Measurements from ENCODE around the gene TNFAIP3.

TNFAIP3 gene

DNA sequence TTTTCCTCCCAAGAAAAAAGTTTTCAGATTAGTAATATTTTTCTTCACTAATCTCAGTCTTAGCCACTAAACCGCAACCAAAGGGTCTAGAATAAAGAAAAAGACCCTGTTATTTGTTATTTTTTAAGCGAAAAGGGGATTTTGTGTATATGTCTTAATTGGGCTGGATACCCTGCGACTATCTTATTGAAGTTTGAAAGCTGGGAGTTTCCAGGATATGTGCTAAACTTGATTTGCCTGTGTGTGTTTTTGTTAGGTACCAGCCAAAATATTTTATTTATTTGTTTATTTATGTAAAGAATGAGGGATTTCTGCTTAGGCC is 52.4 kb downstream of the TNFAIP3 start:
- no peaks in the 10 kb centered on the region for H3K9me3 ChIP-seq (ENCODE audit: control insufficient read depth, low read length)
- H3K4me1 ChIP-seq (ENCODE audit: control insufficient read depth, insufficient read depth, low read length) = peaks cover 17% of the 10 kb centered on the region
- no peaks in the 10 kb centered on the region for H3K27me3 ChIP-seq (replicated peaks; ENCODE audit: control insufficient read depth, insufficient read depth, low read length)
- no peak overlapping the region for H3K9ac ChIP-seq (ENCODE audit: low read length)
- DNase-seq (ENCODE audit: low read depth) = peak; percentile 12
- no peak overlapping the region for H3K4me3 ChIP-seq (ENCODE audit: low read length)
- H3K36me3 ChIP-seq (ENCODE audit: control insufficient read depth, insufficient read depth, low read length, severe bottlenecking) = no peaks in the 10 kb centered on the region

DNA sequence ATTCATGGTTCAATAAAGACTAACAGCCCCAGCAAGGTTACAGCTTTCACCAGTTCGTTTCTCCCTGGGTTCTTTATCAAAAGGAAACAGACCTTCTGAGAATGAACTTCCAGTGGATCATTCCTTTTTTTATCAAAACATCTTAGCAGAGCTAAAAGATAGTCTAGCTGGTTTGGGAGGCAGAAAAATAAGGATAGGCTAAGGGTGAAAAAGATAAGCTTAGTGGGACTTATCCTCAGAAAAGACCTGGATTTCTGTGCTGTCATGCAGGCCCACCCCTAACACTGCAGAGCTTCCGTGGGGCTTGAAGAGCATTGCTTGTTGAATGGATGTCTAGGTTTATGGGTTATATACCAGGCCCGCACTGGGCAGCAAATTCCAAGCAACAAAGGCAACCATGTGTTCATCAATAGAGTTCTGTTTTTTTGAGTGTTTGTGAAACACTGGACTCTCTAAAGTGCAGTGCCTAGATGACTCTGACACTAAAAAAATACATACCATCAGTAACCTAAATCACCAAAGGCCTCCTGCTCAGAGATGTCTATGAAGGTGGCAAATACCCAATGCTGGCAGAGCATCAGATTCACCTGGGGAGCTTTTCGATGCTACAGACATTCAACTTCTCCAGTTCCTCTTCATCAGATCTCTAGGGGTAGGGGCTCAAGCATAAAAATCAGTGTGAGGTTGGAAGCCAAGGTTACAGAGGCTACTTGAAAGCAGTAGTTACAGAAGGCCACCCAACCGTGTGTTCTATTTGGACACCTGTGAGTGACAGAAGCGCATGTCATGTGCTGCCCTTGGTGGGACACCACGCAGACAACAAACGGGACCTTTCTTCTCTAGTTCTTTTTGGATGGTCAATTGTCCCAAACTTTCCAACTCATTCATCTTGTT is 53.0 kb downstream of the TNFAIP3 start:
- Histone ChIP-seq H3K9me3 (ENCODE audit: control insufficient read depth, low read length) (no peaks in the 10 kb centered on the region), H3K4me3 (ENCODE audit: low read length) (no peak overlapping the region), H3K4me1 (ENCODE audit: control insufficient read depth, insufficient read depth, low read length) (peaks cover 23% of the 10 kb centered on the region), H3K9ac (ENCODE audit: low read length) (no peak overlapping the region), H3K36me3 (ENCODE audit: control insufficient read depth, insufficient read depth, low read length, severe bottlenecking) (no peaks in the 10 kb centered on the region), H3K27me3 (replicated peaks; ENCODE audit: control insufficient read depth, insufficient read depth, low read length) (no peaks in the 10 kb centered on the region)
- DNase-seq (ENCODE audit: low read depth) = peak; percentile 17

DNA sequence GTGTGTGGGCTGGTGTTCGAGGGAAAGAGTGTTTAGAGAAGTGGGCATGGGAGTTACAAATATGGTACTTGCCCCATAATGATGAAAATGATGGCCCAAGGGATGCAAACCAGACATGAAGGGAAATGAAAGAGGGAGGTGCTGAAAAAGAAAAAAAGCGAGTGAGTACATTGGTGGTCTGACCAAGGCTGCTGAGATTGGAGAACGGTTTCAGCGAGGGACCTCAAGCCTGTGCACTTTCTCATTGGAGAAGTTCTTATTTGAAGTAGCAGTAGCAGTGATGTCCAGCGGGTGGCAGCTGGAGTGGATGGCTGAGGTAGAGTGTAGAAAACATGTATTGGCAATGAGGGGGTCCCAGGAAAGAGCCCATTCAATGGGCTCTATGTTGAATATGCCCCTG is 54.8 kb downstream of the TNFAIP3 start:
- Histone ChIP-seq H3K27me3 (replicated peaks; ENCODE audit: control insufficient read depth, insufficient read depth, low read length) (no peaks in the 10 kb centered on the region), H3K9me3 (ENCODE audit: control insufficient read depth, low read length) (no peaks in the 10 kb centered on the region), H3K9ac (ENCODE audit: low read length) (no peak overlapping the region), H3K4me3 (ENCODE audit: low read length) (no peak overlapping the region), H3K4me1 (ENCODE audit: control insufficient read depth, insufficient read depth, low read length) (peaks cover 40% of the 10 kb centered on the region), H3K36me3 (ENCODE audit: control insufficient read depth, insufficient read depth, low read length, severe bottlenecking) (no peaks in the 10 kb centered on the region)
- no peak for DNase-seq (ENCODE audit: low read depth)

DNA sequence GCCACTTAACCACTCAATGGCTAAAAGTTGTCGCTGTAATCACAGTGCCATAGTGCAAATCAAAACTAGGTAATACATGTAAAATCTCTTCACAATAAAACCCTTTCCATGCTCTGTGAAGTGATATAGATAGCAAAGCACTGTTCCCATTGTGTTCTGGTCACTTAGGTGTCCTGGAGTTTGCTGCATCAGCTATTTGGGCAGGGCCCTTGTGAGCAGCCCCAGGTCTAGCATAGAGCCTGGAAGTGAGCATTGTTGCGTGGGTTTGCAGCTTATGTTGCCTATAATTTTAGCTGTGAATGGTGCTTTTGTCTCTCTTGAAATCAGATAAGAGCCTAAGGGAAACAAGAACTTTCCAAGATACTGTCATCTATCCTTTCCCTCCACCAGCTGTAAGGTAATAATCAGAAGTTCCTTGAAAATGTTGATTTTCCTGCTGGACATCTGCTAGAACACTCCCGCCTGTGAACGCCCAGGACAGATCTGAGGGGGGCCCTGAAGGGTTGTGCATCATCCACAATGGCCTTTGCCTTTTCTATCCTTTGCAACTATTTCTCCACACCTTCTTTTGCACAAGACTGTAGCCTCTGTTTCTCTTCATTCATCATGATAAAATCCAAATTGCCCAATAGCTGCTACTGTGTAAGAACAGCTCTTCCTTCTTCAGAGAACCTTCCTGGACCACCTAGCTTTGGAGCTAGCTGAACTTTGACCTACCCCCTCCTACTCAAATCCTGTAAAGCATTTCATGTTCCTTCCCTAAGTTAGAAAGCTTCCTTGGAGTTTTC is 57.0 kb downstream of the TNFAIP3 start:
- Histone ChIP-seq H3K9ac (ENCODE audit: low read length) (no peak overlapping the region), H3K4me3 (ENCODE audit: low read length) (no peak overlapping the region), H3K27me3 (replicated peaks; ENCODE audit: control insufficient read depth, insufficient read depth, low read length) (no peaks in the 10 kb centered on the region), H3K36me3 (ENCODE audit: control insufficient read depth, insufficient read depth, low read length, severe bottlenecking) (no peaks in the 10 kb centered on the region), H3K4me1 (ENCODE audit: control insufficient read depth, insufficient read depth, low read length) (peaks cover 57% of the 10 kb centered on the region), H3K9me3 (ENCODE audit: control insufficient read depth, low read length) (no peaks in the 10 kb centered on the region)
- peak; percentile 32 for DNase-seq (ENCODE audit: low read depth)

DNA sequence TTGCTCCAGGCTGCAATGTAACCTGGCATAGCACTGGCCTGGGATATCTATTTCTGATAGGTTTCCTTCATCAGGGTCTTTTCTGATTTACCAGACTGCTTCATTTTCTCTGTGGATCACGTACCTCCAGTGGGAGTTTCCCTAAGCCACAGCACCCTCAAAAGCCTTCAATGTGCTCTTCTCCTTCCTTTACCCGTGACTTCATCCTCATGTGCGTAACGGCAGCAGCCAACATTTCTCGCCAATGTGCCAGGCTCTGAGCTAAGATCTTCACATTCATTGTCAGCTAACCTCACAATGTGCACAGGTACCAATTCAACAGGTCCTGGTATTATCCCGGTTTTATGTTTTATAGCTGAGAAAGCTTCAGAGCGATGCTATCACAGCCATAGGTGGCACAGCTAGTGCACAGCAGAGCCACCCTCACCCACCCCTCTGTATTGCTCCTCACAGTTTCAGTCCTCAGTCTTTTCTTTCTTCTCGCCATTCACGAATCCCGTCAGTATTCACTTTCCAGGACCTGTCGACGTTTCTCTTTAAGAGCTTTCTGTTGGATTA is 58.2 kb downstream of the TNFAIP3 start:
- Histone ChIP-seq H3K4me1 (ENCODE audit: control insufficient read depth, insufficient read depth, low read length) (peaks cover 53% of the 10 kb centered on the region), H3K9me3 (ENCODE audit: control insufficient read depth, low read length) (no peaks in the 10 kb centered on the region), H3K27me3 (replicated peaks; ENCODE audit: control insufficient read depth, insufficient read depth, low read length) (no peaks in the 10 kb centered on the region), H3K9ac (ENCODE audit: low read length) (no peak overlapping the region), H3K36me3 (ENCODE audit: control insufficient read depth, insufficient read depth, low read length, severe bottlenecking) (no peaks in the 10 kb centered on the region), H3K4me3 (ENCODE audit: low read length) (no peak overlapping the region)
- no peak for DNase-seq (ENCODE audit: low read depth)

DNA sequence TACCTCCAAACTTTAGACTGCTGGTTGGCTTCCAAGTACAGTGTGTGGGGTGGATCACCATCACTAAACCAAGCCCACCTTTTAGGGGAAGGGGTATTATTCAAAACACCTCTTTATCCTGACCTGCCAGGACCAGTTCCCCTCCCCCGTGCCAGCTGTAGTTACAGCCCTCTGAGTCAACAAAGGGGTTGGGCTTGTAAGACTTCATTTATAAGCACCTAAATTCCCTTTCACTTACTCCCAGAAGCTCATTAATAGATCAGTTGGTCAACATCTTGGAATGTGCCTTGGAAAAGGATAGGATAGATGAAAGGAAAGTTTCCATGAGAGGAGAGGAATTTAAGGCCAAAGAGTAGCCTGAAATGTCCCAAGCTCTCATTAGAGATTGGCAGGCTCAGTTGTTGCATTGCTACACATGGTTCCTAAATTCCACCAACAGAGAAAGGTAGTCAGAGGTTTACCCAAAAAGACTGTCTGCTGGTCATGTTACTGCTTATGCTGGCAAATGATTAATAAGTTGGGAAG is 59.2 kb downstream of the TNFAIP3 start:
- Histone ChIP-seq H3K27me3 (replicated peaks; ENCODE audit: control insufficient read depth, insufficient read depth, low read length) (no peaks in the 10 kb centered on the region), H3K4me1 (ENCODE audit: control insufficient read depth, insufficient read depth, low read length) (peaks cover 53% of the 10 kb centered on the region), H3K9me3 (ENCODE audit: control insufficient read depth, low read length) (no peaks in the 10 kb centered on the region), H3K9ac (ENCODE audit: low read length) (peak overlapping the region; percentile 53), H3K4me3 (ENCODE audit: low read length) (peak overlapping the region; percentile 32), H3K36me3 (ENCODE audit: control insufficient read depth, insufficient read depth, low read length, severe bottlenecking) (no peaks in the 10 kb centered on the region)
- DNase-seq (ENCODE audit: low read depth) = peak; percentile 44

DNA sequence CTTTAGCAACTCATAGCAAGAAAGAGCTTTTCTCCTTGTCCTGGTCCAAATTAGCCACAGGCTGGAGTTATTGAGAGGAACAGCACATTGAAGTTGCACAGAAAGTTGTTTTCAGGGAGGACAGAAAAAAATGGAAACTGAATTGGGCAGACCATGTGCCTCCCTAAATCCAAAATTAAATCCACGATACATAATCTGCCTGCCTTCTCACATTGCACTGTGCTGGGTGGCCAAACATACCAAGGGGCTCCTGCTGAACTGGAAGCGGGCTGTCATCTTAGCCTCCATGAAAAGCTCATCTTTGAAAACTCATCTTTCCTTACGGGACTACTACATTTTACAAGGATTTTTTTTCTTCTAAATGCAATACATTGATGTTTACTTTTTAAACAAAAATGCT is 59.9 kb downstream of the TNFAIP3 start:
- no peak for DNase-seq (ENCODE audit: low read depth)
- peaks cover 53% of the 10 kb centered on the region for H3K4me1 ChIP-seq (ENCODE audit: control insufficient read depth, insufficient read depth, low read length)
- H3K27me3 ChIP-seq (replicated peaks; ENCODE audit: control insufficient read depth, insufficient read depth, low read length) = no peaks in the 10 kb centered on the region
- no peaks in the 10 kb centered on the region for H3K9me3 ChIP-seq (ENCODE audit: control insufficient read depth, low read length)
- peak overlapping the region; percentile 53 for H3K9ac ChIP-seq (ENCODE audit: low read length)
- peak overlapping the region; percentile 32 for H3K4me3 ChIP-seq (ENCODE audit: low read length)
- no peaks in the 10 kb centered on the region for H3K36me3 ChIP-seq (ENCODE audit: control insufficient read depth, insufficient read depth, low read length, severe bottlenecking)

DNA sequence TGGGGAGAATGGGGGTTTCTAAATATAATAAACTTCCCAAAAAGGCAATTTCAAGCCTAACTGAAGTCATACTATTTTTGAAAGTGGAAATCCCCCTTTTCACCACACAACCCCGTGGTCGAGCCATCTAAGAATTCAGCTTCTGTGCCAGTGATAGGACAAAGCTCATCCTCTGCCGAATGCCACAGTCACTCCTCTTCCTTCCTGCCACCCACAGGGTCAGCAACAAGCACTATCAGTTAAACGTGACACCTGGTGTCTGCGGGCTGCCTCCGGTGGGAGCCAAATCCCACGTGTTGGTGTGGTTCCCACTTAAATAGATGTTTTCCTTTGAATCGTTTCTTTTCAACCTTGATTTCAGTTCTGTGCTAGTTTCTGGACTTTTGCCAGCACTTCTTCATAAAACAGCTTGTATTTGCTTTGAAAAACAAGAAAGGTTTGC is 60.7 kb downstream of the TNFAIP3 start:
- DNase-seq (ENCODE audit: low read depth) = peak; percentile 23
- Histone ChIP-seq H3K36me3 (ENCODE audit: control insufficient read depth, insufficient read depth, low read length, severe bottlenecking) (no peaks in the 10 kb centered on the region), H3K9ac (ENCODE audit: low read length) (no peak overlapping the region), H3K27me3 (replicated peaks; ENCODE audit: control insufficient read depth, insufficient read depth, low read length) (no peaks in the 10 kb centered on the region), H3K4me3 (ENCODE audit: low read length) (no peak overlapping the region), H3K4me1 (ENCODE audit: control insufficient read depth, insufficient read depth, low read length) (peaks cover 55% of the 10 kb centered on the region), H3K9me3 (ENCODE audit: control insufficient read depth, low read length) (no peaks in the 10 kb centered on the region)

DNA sequence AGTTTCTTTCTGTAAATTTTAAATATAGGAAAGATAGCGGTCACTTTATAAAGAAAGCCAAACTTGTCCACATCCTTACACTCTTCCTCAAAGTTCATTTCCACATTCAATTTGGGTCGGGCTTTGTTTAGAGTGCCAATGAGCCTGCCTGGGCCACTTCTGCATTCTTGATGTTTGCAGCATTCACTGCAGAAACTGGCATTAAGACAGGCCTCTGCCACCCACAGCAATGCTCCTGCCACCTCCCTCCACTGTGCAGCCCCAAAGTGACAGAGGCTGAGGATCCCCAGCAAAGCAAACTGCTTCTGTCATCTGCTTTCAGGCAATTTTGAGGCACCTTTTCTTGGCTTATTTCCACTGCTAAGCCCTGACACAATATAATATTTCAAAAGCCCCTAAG is 61.2 kb downstream of the TNFAIP3 start:
- no peak for DNase-seq (ENCODE audit: low read depth)
- Histone ChIP-seq H3K36me3 (ENCODE audit: control insufficient read depth, insufficient read depth, low read length, severe bottlenecking) (no peaks in the 10 kb centered on the region), H3K9me3 (ENCODE audit: control insufficient read depth, low read length) (no peaks in the 10 kb centered on the region), H3K4me3 (ENCODE audit: low read length) (no peak overlapping the region), H3K9ac (ENCODE audit: low read length) (peak overlapping the region; percentile 7), H3K4me1 (ENCODE audit: control insufficient read depth, insufficient read depth, low read length) (peaks cover 60% of the 10 kb centered on the region), H3K27me3 (replicated peaks; ENCODE audit: control insufficient read depth, insufficient read depth, low read length) (no peaks in the 10 kb centered on the region)

DNA sequence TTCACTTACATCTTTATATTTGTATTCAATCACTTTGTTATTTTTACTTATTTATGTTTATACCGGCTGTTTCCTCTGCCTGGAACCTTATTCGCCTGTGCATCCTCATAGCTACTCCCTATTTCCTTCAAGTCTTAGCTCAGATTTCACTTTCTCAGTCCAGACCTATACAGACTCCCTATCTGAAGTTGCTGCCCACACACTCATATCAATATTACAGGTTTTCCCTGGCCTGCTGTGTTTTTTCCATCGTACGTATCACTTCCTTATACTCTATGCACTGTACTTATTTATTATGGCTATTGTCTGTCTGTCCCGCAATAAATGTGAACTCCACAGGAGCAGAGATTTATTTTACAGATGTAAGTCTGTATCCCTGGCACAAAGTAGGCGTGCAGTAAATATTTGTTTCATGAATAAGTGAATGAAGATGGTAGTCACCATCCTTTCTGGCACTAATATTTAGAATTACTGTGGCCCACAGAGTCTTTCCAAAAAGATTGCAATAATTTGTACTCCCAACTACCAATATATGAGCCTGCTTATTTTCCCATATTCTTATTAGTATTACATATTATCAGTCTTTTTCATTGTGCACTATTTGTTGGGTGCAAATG is 64.9 kb downstream of the TNFAIP3 start:
- H3K4me3 ChIP-seq (ENCODE audit: low read length) = no peak overlapping the region
- H3K4me1 ChIP-seq (ENCODE audit: control insufficient read depth, insufficient read depth, low read length) = peaks cover 34% of the 10 kb centered on the region
- DNase-seq (ENCODE audit: low read depth) = no peak
- no peak overlapping the region for H3K9ac ChIP-seq (ENCODE audit: low read length)
- H3K9me3 ChIP-seq (ENCODE audit: control insufficient read depth, low read length) = peaks cover 6% of the 10 kb centered on the region
- H3K27me3 ChIP-seq (replicated peaks; ENCODE audit: control insufficient read depth, insufficient read depth, low read length) = no peaks in the 10 kb centered on the region
- no peaks in the 10 kb centered on the region for H3K36me3 ChIP-seq (ENCODE audit: control insufficient read depth, insufficient read depth, low read length, severe bottlenecking)
